Muscle layer of colon (tissue), 2 donors: ENCODE results near the gene GPC4.

Source experiments
- H3K27ac ChIP-seq: one replicate; pipeline ENCODE4 v1.7.0; 2013; ENCODE audit warnings: low read depth, mild to moderate bottlenecking, low read length, moderate library complexity
- H3K27me3 ChIP-seq, 2 donors: one replicate each; pipeline ENCODE4 v1.7.0; 2013; ENCODE audit warnings: low read length in 2 of 2, mild to moderate bottlenecking in 2 of 2; ENCODE audit not compliant: insufficient read depth in 2 of 2, control insufficient read depth in 1 of 2
- H3K36me3 ChIP-seq: one replicate; pipeline ENCODE4 v1.7.0; 2013; ENCODE audit warnings: mild to moderate bottlenecking, low read length; ENCODE audit not compliant: insufficient read depth
- H3K4me1 ChIP-seq: one replicate; pipeline ENCODE4 v1.7.0; 2013; ENCODE audit warnings: mild to moderate bottlenecking, low read length; ENCODE audit not compliant: insufficient read depth
- H3K4me3 ChIP-seq, 2 donors: one replicate each; pipeline ENCODE4 v1.7.0; 2013; ENCODE audit warnings: low read length in 2 of 2, low read depth in 1 of 2, mild to moderate bottlenecking in 1 of 2, moderate library complexity in 1 of 2
- H3K9ac ChIP-seq: one replicate; pipeline ENCODE4 v1.7.0; 2013; ENCODE audit warnings: low read length
- H3K9me3 ChIP-seq: one replicate; pipeline ENCODE4 v1.7.0; 2013; ENCODE audit warnings: mild to moderate bottlenecking, low read length
- donor health status: abdominal sarcoma.
- donor health status: Adenocarcinoma of cecum.

GPC4 gene

DNA sequence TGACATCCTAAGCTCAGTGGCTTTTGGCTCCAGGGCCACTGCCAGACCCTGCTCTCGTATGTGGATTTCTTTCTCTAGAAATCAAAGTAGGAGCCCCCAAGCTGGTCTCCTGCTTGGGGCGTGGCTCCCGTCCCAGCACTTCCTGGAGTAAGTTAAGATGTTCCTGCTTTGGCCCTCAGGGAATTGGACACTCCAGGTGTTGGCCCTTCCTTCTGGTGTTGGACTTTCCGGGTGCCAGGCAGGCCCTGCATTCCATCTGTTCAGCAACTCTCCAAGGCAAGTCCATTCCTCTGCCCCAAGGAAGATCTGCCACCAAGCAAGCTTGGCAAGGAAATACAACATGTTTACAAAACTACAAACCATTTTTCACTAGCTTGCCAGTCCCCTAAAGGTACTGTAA is 22.1 kb upstream of the GPC4 start:
- Histone ChIP-seq H3K27me3 (peaks cover 0 to 20% of the 10 kb centered on the region in 2 donors), H3K4me3 (no peak overlapping the region), H3K27ac (no peak overlapping the region)

DNA sequence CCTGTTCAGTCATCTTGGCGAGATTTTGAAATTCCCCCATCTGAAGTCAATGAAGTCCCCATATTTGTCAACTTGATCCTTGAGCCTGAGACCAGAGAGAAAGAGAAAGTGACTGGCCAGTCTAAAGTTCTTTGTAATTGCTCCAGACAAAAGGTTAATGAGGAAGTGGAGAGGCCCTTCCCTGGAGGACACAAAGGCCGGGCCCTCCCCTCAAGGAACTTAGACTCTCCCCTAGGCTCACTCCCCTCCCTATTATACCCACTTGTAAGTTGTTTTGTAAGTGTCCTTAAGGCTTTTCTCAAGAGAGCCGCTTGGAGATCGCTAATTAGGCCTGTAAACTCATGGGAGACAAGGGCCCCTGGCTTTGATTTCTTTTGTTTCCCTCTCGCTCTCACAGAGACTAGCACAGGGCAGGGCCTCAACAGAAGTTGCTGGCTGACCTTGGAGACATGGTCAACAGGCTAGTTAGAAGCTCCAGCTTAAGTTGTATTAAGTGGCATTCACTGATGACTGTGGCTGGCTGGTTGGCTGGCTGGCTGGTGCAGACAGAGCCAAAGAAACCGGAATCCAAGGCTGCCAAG is 20.3 kb upstream of the GPC4 start:
- H3K27me3 ChIP-seq: peaks cover 0 to 16% of the 10 kb centered on the region in 2 donors
- H3K9me3 ChIP-seq: no peaks in the 10 kb centered on the region
- H3K9ac ChIP-seq: no peak overlapping the region
- H3K4me1 ChIP-seq: no peaks in the 10 kb centered on the region
- H3K4me3 ChIP-seq: no peak overlapping the region
- no peak overlapping the region for H3K27ac ChIP-seq
- H3K36me3 ChIP-seq: no peaks in the 10 kb centered on the region

More for the DNA sequence above, 22.1 kb upstream of the GPC4 start:
- Histone ChIP-seq H3K36me3 (no peaks in the 10 kb centered on the region), H3K9me3 (no peaks in the 10 kb centered on the region), H3K4me1 (no peaks in the 10 kb centered on the region), H3K9ac (no peak overlapping the region)

GRCh38 chrX:133434197-133434820 is 19.0 kb upstream of the GPC4 start:
- H3K9ac ChIP-seq: no peak overlapping the region
- no peaks in the 10 kb centered on the region for H3K4me1 ChIP-seq
- H3K9me3 ChIP-seq: no peaks in the 10 kb centered on the region
- H3K4me3 ChIP-seq: no peak overlapping the region
- no peak overlapping the region for H3K27ac ChIP-seq
- H3K36me3 ChIP-seq: no peaks in the 10 kb centered on the region
- H3K27me3 ChIP-seq: peaks cover 0 to 6% of the 10 kb centered on the region in 2 donors

GRCh38 chrX:133419911-133420310 is 4.6 kb upstream of the GPC4 start:
- H3K36me3 ChIP-seq: no peaks in the 10 kb centered on the region
- no peak overlapping the region for H3K27ac ChIP-seq
- H3K4me3 ChIP-seq: no peak overlapping the region
- no peak overlapping the region for H3K9ac ChIP-seq
- H3K4me1 ChIP-seq: no peaks in the 10 kb centered on the region
- H3K9me3 ChIP-seq: no peaks in the 10 kb centered on the region
- no peaks in the 10 kb centered on the region for H3K27me3 ChIP-seq

- no peak overlapping the region for H3K4me3 ChIP-seq
- H3K9me3 ChIP-seq: no peaks in the 10 kb centered on the region
- H3K4me1 ChIP-seq: no peaks in the 10 kb centered on the region
- H3K36me3 ChIP-seq: no peaks in the 10 kb centered on the region
- H3K27me3 ChIP-seq: peaks cover 0 to 2% of the 10 kb centered on the region in 2 donors
- no peak overlapping the region for H3K27ac ChIP-seq
- H3K9ac ChIP-seq: no peak overlapping the region
These were observed 3.3 kb upstream of the GPC4 start for GRCh38 chrX:133418588-133418987.

DNA sequence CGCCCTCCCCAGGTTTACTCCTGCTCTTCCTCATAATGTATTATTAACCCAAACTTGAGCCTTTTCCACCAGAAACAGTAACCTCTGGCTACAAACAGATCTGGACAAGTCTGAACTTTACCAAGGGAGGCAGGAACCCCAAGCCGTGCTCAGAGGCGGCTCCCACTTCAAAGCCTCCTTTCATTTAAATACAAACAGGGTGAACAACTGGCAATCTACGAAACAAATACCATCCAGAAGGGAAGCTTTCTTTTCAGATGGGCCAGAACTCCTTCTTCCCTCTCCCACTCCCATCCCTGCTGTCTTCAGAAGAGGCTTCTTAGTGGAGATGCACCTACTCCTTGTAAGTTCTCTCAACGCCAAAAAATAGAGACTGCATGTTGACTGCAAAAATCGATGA is 2.1 kb upstream of the GPC4 start:
- H3K4me1 ChIP-seq: peaks cover under 1% of the 10 kb centered on the region
- H3K9me3 ChIP-seq: no peaks in the 10 kb centered on the region
- H3K4me3 ChIP-seq: no peak overlapping the region
- no peak overlapping the region for H3K9ac ChIP-seq
- no peak overlapping the region for H3K27ac ChIP-seq
- no peaks in the 10 kb centered on the region for H3K36me3 ChIP-seq
- peaks cover 0 to 4% of the 10 kb centered on the region in 2 donors for H3K27me3 ChIP-seq

GRCh38 chrX:133414406-133415275 is 648 bp downstream of the GPC4 start:
- Histone ChIP-seq H3K27me3 (peaks cover 0 to 4% of the 10 kb centered on the region in 2 donors), H3K27ac (peak overlapping the region; percentile 83), H3K9ac (peak overlapping the region; percentile 33), H3K9me3 (no peaks in the 10 kb centered on the region), H3K4me1 (peaks cover 16% of the 10 kb centered on the region), H3K4me3 (peak overlapping the region; percentile 51 to 65), H3K36me3 (no peaks in the 10 kb centered on the region)

- Histone ChIP-seq H3K27ac (peak overlapping the region; percentile 83), H3K4me1 (peaks cover 16% of the 10 kb centered on the region), H3K9me3 (no peaks in the 10 kb centered on the region), H3K36me3 (no peaks in the 10 kb centered on the region), H3K27me3 (peaks cover 0 to 4% of the 10 kb centered on the region in 2 donors), H3K9ac (peak overlapping the region; percentile 57), H3K4me3 (peak overlapping the region; percentile 51 to 65)
These were observed 1.9 kb downstream of the GPC4 start for GRCh38 chrX:133413218-133413925.

DNA sequence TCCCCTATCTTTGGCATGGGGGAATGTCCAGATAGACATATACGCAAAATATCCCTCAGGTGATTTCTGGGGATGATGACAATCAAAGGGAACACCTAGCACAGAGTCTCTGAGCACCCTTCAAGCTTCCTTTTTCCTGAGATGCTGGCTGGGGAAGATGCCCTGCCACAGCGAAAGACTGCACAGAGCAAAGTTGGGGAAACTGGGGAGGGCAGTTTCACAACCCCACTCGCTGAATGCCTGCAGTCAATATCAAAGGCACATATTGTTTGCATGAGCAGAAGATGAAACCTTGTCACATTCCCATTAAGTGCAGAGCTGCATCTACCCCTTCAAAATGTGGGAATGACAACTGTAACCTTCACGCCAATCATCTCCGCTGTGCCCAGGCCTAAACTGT is 2.6 kb downstream of the GPC4 start:
- Histone ChIP-seq H3K9ac (no peak overlapping the region), H3K36me3 (no peaks in the 10 kb centered on the region), H3K4me1 (peaks cover 16% of the 10 kb centered on the region), H3K9me3 (no peaks in the 10 kb centered on the region), H3K27me3 (peaks cover 0 to 4% of the 10 kb centered on the region in 2 donors), H3K4me3 (peak overlapping the region in 1 of 2 donors; percentile 65), H3K27ac (peak overlapping the region; percentile 12)

DNA sequence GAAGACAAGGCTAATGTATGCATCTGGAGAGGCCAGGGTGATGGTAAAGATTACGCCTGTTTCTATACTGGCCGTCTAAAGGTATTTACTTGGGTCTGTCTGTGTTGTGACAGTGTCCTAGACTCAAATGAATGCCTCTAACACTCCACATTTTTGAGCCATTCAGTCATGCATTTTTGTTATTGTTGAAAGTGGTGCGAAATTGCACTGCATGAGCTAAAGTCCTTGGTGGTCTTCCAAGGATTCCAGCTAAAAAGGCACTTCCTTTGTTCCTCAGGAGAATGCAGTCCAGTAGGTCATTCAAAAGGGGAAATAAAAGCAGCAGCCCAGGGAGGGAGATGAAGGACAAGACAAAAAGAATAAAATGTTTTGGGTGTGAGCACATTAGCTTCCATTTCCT is 3.0 kb downstream of the GPC4 start:
- no peak overlapping the region for H3K9ac ChIP-seq
- H3K36me3 ChIP-seq: no peaks in the 10 kb centered on the region
- peak overlapping the region in 1 of 2 donors; percentile 65 for H3K4me3 ChIP-seq
- H3K27ac ChIP-seq: peak overlapping the region; percentile 12
- H3K9me3 ChIP-seq: no peaks in the 10 kb centered on the region
- H3K27me3 ChIP-seq: peaks cover 0 to 4% of the 10 kb centered on the region in 2 donors
- peaks cover 16% of the 10 kb centered on the region for H3K4me1 ChIP-seq

- Histone ChIP-seq H3K27me3 (peaks cover 0 to 4% of the 10 kb centered on the region in 2 donors), H3K4me3 (no peak overlapping the region)
These were observed 4.7 kb downstream of the GPC4 start for GRCh38 chrX:133410550-133410949.

More at GRCh38 chrX:133410550-133410949, 4.7 kb downstream of the GPC4 start:
- Histone ChIP-seq H3K36me3 (no peaks in the 10 kb centered on the region), H3K9ac (no peak overlapping the region), H3K4me1 (peaks cover 16% of the 10 kb centered on the region), H3K9me3 (no peaks in the 10 kb centered on the region), H3K27ac (no peak overlapping the region)
